Transverse colon (tissue), 3 donors: ENCODE data around the gene CDK5RAP3.

Experiments
- EP300 ChIP-seq: sonication (generic); formaldehyde crosslinking; IDR thresholded peaks from one replicate; pipeline ENCODE4 v1.6.1; 2017; ENCODE audit warnings: antibody characterized with exemption, low read depth
- POLR2A ChIP-seq: fragments of 450-650 bp; IDR thresholded peaks from one replicate; pipeline ENCODE4 v1.6.1; 2016; ENCODE audit warnings: antibody characterized with exemption, mild to moderate bottlenecking, moderate library complexity
- TF ChIP-seq, protein P1 (sequence below), 5 experiments: fragments of 200-600 bp in 3 of 5; fragments of 450-650 bp in 2 of 5; sonication (generic) in 3 of 5; IDR thresholded peaks; 1 replicate in 2 of 5; 2 replicates in 3 of 5; pipeline ENCODE4 v1.5.1; 2016 to 2017; ENCODE audit warnings: antibody characterized with exemption in 5 of 5, inconsistent platforms in 3 of 5, mild to moderate bottlenecking in 2 of 5, moderate library complexity in 1 of 5

DNA sequence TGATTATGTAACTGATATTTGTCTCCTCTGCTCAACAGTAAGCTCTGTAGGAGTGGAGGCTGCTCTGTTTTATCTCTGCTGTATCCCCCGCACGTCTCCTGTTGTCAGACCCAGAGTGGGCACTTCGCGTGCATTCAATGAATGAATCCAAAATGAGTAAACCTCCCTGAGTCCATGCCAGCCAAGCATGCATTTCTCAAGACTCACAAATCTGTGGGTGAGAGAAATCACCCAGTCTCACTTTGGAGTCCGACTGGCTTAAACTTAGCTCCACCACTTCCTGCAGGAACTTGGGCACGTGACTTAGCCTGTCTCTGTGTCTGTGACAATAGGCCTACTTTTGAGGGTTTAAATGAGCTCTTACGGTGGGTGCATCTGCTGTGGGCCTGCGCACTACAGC lies 25.8 kb upstream of the CDK5RAP3 start:
- no peak for TF ChIP-seq EP300
- TF ChIP-seq, protein P1, sequence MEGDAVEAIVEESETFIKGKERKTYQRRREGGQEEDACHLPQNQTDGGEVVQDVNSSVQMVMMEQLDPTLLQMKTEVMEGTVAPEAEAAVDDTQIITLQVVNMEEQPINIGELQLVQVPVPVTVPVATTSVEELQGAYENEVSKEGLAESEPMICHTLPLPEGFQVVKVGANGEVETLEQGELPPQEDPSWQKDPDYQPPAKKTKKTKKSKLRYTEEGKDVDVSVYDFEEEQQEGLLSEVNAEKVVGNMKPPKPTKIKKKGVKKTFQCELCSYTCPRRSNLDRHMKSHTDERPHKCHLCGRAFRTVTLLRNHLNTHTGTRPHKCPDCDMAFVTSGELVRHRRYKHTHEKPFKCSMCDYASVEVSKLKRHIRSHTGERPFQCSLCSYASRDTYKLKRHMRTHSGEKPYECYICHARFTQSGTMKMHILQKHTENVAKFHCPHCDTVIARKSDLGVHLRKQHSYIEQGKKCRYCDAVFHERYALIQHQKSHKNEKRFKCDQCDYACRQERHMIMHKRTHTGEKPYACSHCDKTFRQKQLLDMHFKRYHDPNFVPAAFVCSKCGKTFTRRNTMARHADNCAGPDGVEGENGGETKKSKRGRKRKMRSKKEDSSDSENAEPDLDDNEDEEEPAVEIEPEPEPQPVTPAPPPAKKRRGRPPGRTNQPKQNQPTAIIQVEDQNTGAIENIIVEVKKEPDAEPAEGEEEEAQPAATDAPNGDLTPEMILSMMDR (IDR thresholded peaks at IDR 0.05): no peak
- TF ChIP-seq POLR2A: no peak
